Ovary (tissue), 9 donors: ENCODE measurements around the gene ABL2. TPM values are rescaled to one million over a fixed set of nuclear protein-coding genes. Genes with fewer than 3 reads are reported as not detected.

Experiments used
- DNase-seq, 5 donors: peaks; one replicate each; pipeline ENCODE4 v3.0.0-alpha.2; 2019 to 2020
- H3K27ac ChIP-seq, 2 donors: fragments of 200-600 bp; one replicate each; pipeline versions ENCODE4 v1.5.1 to v1.8.0; 2019 to 2022
- H3K27me3 ChIP-seq: fragments of 200-600 bp; one replicate; pipeline ENCODE4 v1.8.0; 2022
- H3K36me3 ChIP-seq: fragments of 200-600 bp; sonication (generic); one replicate; pipeline ENCODE4 v1.5.1; 2019
- H3K4me1 ChIP-seq: one replicate; pipeline ENCODE4 v1.8.1; 2013; ENCODE audit warnings: mild to moderate bottlenecking, moderate library complexity; ENCODE audit not compliant: insufficient read depth
- H3K4me3 ChIP-seq: fragments of 200-600 bp; sonication (generic); one replicate; pipeline ENCODE4 v1.5.1; 2017
- H3K9me3 ChIP-seq, 2 donors: fragments of 200-600 bp in 1 of 2; sonication (generic) in 1 of 2; one replicate each; pipeline versions ENCODE4 v1.5.1 to v1.8.1; 2013 to 2019; ENCODE audit warnings: mild to moderate bottlenecking in 1 of 2, moderate library complexity in 1 of 2
- EP300 ChIP-seq: sonication (generic); formaldehyde crosslinking; IDR thresholded peaks from one replicate; pipeline ENCODE4 v1.6.1; 2017; ENCODE audit warnings: antibody characterized with exemption
- POLR2A ChIP-seq: fragments of 450-650 bp; IDR thresholded peaks from one replicate; pipeline ENCODE4 v1.6.1; 2017; ENCODE audit warnings: antibody characterized with exemption, mild to moderate bottlenecking, moderate library complexity
- WGBS, 3 donors: extraction: QIAGEN DNeasy Blood & Tissue Kit in 1 of 3; methylation state at CpG; one replicate each; pipeline versions ENCODE4 v1.1.5 to v1.1.7; 2013 to 2017; 5-methylcytosine and 5-hydroxymethylcytosine counted together
- intact Hi-C, 4 donors: fragments of 100-400 bp; cut with DNase I; formaldehyde crosslinking; loops; one replicate each; pipeline versions ENCODE4 v1.11.0 to v1.15.1; 2022 to 2023
- polyA plus RNA-seq, 2 donors: library from polyadenylated mRNA; stranded (reverse); fragments of 200-250 nt in 1 of 2; fragments of 350-450 nt in 1 of 2; fragmentation: Illumina TruSeq in 1 of 2; extraction: RNeasy Lipid Tissue Mini Kit (QIAGEN cat#74804) in 1 of 2; gene quantifications; one replicate each; pipeline ENCODE4 v1.2.3, GENCODE V29; 2013 to 2014
- total RNA-seq, 7 donors: library from RNA; depleted of rRNA in 2 of 7; stranded (reverse); fragments of >200 nt in 2 of 7; fragmentation: NEBNext Ultra II Directional in 3 of 7; extraction: Animal tissue kit (Norgen Biotek cat#: 25700) in 3 of 7; gene quantifications; one replicate each; pipeline versions ENCODE4 v1.1.0 to v1.2.4, GENCODE V29; 2016 to 2023
- TF ChIP-seq, protein P1 (sequence below), 3 donors: fragments of 450-650 bp in 2 of 3; fragments of 200-600 bp in 1 of 3; IDR thresholded peaks; one replicate each; pipeline versions ENCODE4 v1.5.1 to v1.8.0; 2016 to 2022; ENCODE audit warnings: antibody characterized with exemption in 3 of 3, mild to moderate bottlenecking in 1 of 3
- donor health status: DM: no; HTN: no; CAD: no; lungs with moderate emphysema.
- donor health status: DM: no; HTN: no; CAD: no.
- donor health status: Bipolar disorder and iron deficiency.
- donor health status: DM: yes; HTN: yes; CAD: no.
- donor health status: DM: no; HTN: no; CAD: no.
- donor health status: DM: yes; HTN: yes; CAD: no.

The ABL2 gene
- total and polyA plus RNA-seq, 9 donors = 4.1 to 22.7 (median 14.6) TPM

DNA sequence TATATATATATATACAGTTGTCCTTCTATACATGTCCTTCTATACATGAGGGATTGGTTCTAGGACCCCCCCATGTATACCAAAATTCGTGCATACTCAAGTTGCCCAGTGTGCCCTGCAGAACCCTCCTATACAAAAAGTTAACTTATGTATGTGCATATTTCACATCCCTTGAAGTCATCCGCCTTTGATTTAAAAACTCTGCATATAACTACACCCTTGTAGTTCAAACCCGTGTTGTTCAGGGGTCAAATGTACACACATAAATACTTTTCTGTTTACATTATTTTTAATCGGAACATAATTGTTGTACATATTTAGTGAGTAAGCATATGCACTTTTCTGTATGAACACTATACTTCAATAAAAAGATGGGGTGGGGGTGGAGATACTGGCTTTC, 7.7 kb upstream of the ABL2 start:
- H3K36me3 ChIP-seq = no peaks in the 10 kb centered on the region
- no peaks in the 10 kb centered on the region for H3K4me1 ChIP-seq
- H3K27me3 ChIP-seq = no peaks in the 10 kb centered on the region
- TF ChIP-seq EP300 (no peak), POLR2A (no peak)
- TF ChIP-seq, protein P1, sequence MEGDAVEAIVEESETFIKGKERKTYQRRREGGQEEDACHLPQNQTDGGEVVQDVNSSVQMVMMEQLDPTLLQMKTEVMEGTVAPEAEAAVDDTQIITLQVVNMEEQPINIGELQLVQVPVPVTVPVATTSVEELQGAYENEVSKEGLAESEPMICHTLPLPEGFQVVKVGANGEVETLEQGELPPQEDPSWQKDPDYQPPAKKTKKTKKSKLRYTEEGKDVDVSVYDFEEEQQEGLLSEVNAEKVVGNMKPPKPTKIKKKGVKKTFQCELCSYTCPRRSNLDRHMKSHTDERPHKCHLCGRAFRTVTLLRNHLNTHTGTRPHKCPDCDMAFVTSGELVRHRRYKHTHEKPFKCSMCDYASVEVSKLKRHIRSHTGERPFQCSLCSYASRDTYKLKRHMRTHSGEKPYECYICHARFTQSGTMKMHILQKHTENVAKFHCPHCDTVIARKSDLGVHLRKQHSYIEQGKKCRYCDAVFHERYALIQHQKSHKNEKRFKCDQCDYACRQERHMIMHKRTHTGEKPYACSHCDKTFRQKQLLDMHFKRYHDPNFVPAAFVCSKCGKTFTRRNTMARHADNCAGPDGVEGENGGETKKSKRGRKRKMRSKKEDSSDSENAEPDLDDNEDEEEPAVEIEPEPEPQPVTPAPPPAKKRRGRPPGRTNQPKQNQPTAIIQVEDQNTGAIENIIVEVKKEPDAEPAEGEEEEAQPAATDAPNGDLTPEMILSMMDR (IDR thresholded peaks at IDR 0.05) = no peak
- intact Hi-C loops = no loop called here
- H3K4me3 ChIP-seq = no peak overlapping the region
- WGBS, 3 donors = 65 to 80% (median 74%) methylated on average over 4 of the region's 4 CpGs
- no peak for DNase-seq
- no peak overlapping the region for H3K27ac ChIP-seq
- no peaks in the 10 kb centered on the region for H3K9me3 ChIP-seq

- H3K27ac ChIP-seq = no peak overlapping the region
- no peaks in the 10 kb centered on the region for H3K9me3 ChIP-seq
- 86 to 96% (median 89%) methylated on average over 1 of the region's 1 CpG for WGBS, 3 donors
- no peaks in the 10 kb centered on the region for H3K27me3 ChIP-seq
- no peaks in the 10 kb centered on the region for H3K4me1 ChIP-seq
- no peak for TF ChIP-seq POLR2A
- TF ChIP-seq, protein P1 (IDR thresholded peaks at IDR 0.05) = no peak
- no peak for TF ChIP-seq EP300
- H3K4me3 ChIP-seq = no peak overlapping the region
- intact Hi-C loops = no loop called here
- no peaks in the 10 kb centered on the region for H3K36me3 ChIP-seq
- no peak for DNase-seq
Measured at GRCh38 chr1:179234863-179235262, 5.4 kb upstream of the ABL2 start.

- no peaks in the 10 kb centered on the region for H3K27me3 ChIP-seq
- DNase-seq = no peak
- TF ChIP-seq POLR2A (no peak), EP300 (no peak)
- TF ChIP-seq, protein P1 (IDR thresholded peaks at IDR 0.05) = no peak
- intact Hi-C loops = no loop called here
- WGBS, 3 donors = 94 to 96% (median 95%) methylated on average over 4 of the region's 4 CpGs
- H3K4me1 ChIP-seq = peaks cover 2% of the 10 kb centered on the region
- no peak overlapping the region for H3K27ac ChIP-seq
- H3K36me3 ChIP-seq = no peaks in the 10 kb centered on the region
- no peaks in the 10 kb centered on the region for H3K9me3 ChIP-seq
- H3K4me3 ChIP-seq = no peak overlapping the region
Measured at GRCh38 chr1:179231923-179232322, 2.4 kb upstream of the ABL2 start.

DNA sequence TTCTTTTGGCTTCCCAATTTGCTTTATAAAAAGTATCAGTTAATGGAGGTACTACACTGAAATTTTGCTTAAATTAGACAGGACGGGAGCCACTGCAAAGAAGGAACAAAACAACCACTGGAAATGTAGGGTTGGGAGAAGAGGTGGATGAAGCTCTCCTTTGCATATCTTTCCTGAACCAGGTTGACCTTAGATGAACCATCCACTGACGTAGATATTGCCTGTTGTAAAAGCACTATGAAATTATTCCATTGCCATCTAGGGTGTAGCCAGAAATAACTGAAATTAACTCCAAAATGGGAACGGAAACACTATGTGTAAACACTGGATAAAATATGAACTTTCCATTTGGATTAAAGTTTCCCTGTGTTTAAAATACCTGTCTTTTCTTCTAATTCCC, 1.2 kb upstream of the ABL2 start:
- no peak for DNase-seq
- no peak for TF ChIP-seq EP300
- TF ChIP-seq POLR2A = no peak
- TF ChIP-seq, protein P1 (IDR thresholded peaks at IDR 0.05) = no peak
- Histone ChIP-seq H3K9me3 (no peaks in the 10 kb centered on the region), H3K36me3 (no peaks in the 10 kb centered on the region), H3K4me1 (peaks cover 2% of the 10 kb centered on the region), H3K27me3 (no peaks in the 10 kb centered on the region), H3K4me3 (no peak overlapping the region), H3K27ac (no peak overlapping the region)
- intact Hi-C loops = no loop called here
- 32 to 39% (median 34%) methylated on average over 3 of the region's 3 CpGs for WGBS, 3 donors
